Panc1 (cell line): Measurements from ENCODE around the gene ASPN. TPM values are rescaled to one million over a fixed set of nuclear protein-coding genes. Genes with fewer than 3 reads are reported as not detected.

Experiments
- ATAC-seq: fragments of 200-7000 bp; cut with Tn5 transposase; 2 replicates; pipeline ENCODE4 v1.9.1; 2020; ENCODE audit warnings: mild to moderate bottlenecking, moderate library complexity
- BruUV-seq: library from RNA; stranded (reverse); fragments of 400-500 nt; replicated peaks from 2 replicates; lab custom pipeline; 2021; lab: Mats Ljungman, UMichigan
- CTCF ChIA-PET: fragments of 300-600 bp; sonication (Branson Sonifier 250); formaldehyde crosslinking; loops from one replicate; lab custom pipeline; 2022; ENCODE audit warnings: antibody characterized with exemption; lab: Charles Lee
- POLR2A ChIA-PET: fragments of 300-600 bp; sonication (Branson Sonifier 250); formaldehyde crosslinking; loops from one replicate; lab custom pipeline; 2022; ENCODE audit warnings: antibody characterized with exemption; lab: Charles Lee
- DNase-seq: peaks from one replicate; pipeline ENCODE4 v3.0.0-alpha.2; 2010; ENCODE audit warnings: low read depth, low spot score
- H3K27ac ChIP-seq: 2 replicates; pipeline ENCODE4 v1.5.1; 2011; ENCODE audit warnings: mild to moderate bottlenecking, low read length, inconsistent platforms
- H3K27me3 ChIP-seq: fragments of 200-500 bp; sonication (Bioruptor generic); 2 replicates; pipeline ENCODE4 v1.6.0; 2014; ENCODE audit warnings: low read length, inconsistent platforms; ENCODE audit not compliant: control insufficient read depth, insufficient read depth
- H3K36me3 ChIP-seq: fragments of 200-500 bp; sonication (Bioruptor generic); 2 replicates; pipeline ENCODE4 v1.5.1; 2014; ENCODE audit warnings: inconsistent platforms, mild to moderate bottlenecking, low read length, moderate library complexity; ENCODE audit not compliant: control insufficient read depth, insufficient read depth
- H3K4me1 ChIP-seq: 2 replicates; pipeline ENCODE4 v1.5.1; 2011; ENCODE audit warnings: inconsistent platforms, mild to moderate bottlenecking, low read length, moderate library complexity; ENCODE audit not compliant: control insufficient read depth, insufficient read depth
- H3K4me3 ChIP-seq, 2 experiments: 2 replicates each; pipeline ENCODE4 v1.5.1; 2011 to 2012; ENCODE audit warnings: low read depth in 2 of 2, low read length in 2 of 2, mild to moderate bottlenecking in 2 of 2, inconsistent platforms in 1 of 2, moderate library complexity in 1 of 2
- H3K9me3 ChIP-seq: fragments of 200-500 bp; sonication (Bioruptor generic); 2 replicates; pipeline ENCODE4 v1.5.1; 2014; ENCODE audit warnings: low read depth, mild to moderate bottlenecking, inconsistent platforms, low read length, moderate library complexity; ENCODE audit not compliant: control insufficient read depth, insufficient read depth
- CTCF ChIP-seq: fragments of 450-650 bp; IDR thresholded peaks from 2 replicates; pipeline ENCODE4 v1.5.1; 2017; ENCODE audit warnings: mild to moderate bottlenecking
- POLR2AphosphoS5 ChIP-seq: IDR thresholded peaks from 2 replicates; pipeline ENCODE4 v1.6.1; 2012; ENCODE audit warnings: mild to moderate bottlenecking, low read depth, low read length, moderate library complexity
- REST ChIP-seq, 2 experiments: IDR thresholded peaks; 2 replicates each; pipeline ENCODE4 v1.6.1; 2011 to 2012; ENCODE audit warnings: low read depth in 2 of 2, control low read depth in 1 of 2, low read length in 1 of 2, mild to moderate bottlenecking in 1 of 2, moderate library complexity in 1 of 2; ENCODE audit not compliant: insufficient read depth in 1 of 2
- SIN3A ChIP-seq: IDR thresholded peaks from 2 replicates; pipeline ENCODE4 v1.6.1; 2012; ENCODE audit warnings: low read depth, mild to moderate bottlenecking, low read length, moderate library complexity, borderline replicate concordance; ENCODE audit not compliant: insufficient read depth
- TCF7L2 ChIP-seq: IDR thresholded peaks from 2 replicates; pipeline ENCODE4 v1.6.1; 2011; ENCODE audit warnings: mild to moderate bottlenecking, low read depth, low read length, inconsistent platforms
- in situ Hi-C: cut with HindIII; loops from 2 replicates; pipeline ENCODE4 v1.10.0; 2016; ENCODE audit warnings: low sequenced_read_pairs, low pct_unique_long_range_greater_than_20kb
- intact Hi-C: fragments of 100-400 bp; cut with micrococcal nuclease; formaldehyde crosslinking; loops from one replicate; pipeline ENCODE4 v1.10.0; 2022; ENCODE audit not compliant: unreplicated experiment
- total RNA-seq: library from RNA; stranded (reverse); gene quantifications from one replicate; pipeline ENCODE4 v1.2.1, GENCODE V29; 2021; ENCODE audit not compliant: unreplicated experiment

ASPN gene
- total RNA-seq, 1 experiment from 2014 or later, result not detected

GRCh38 chr9:92506184-92506857 lies 24.0 kb upstream of the ASPN start:
- intact Hi-C loops, result no loop called here
- Histone ChIP-seq H3K4me1 (no peaks in the 10 kb centered on the region), H3K36me3 (no peaks in the 10 kb centered on the region), H3K27me3 (no peaks in the 10 kb centered on the region), H3K9me3 (no peaks in the 10 kb centered on the region), H3K27ac (no peak overlapping the region), H3K4me3 (no peak overlapping the region)
- CTCF ChIA-PET, result no interaction called here
- TF ChIP-seq CTCF, result no peak
- ATAC-seq (no peak), DNase-seq (no peak)
- BruUV-seq, result no TSS peak
- in situ Hi-C loops, result no loop called here
- POLR2A ChIA-PET, result no interaction called here

- ChIA-PET POLR2A (no interaction called here), CTCF (no interaction called here)
- no peak for TF ChIP-seq REST (IDR thresholded peaks at IDR 0.05; ENCODE audit: insufficient read depth in 1 of 2, low read depth in 2 of 2, low read length in 1 of 2)
- no peak for TF ChIP-seq SIN3A
- TF ChIP-seq POLR2AphosphoS5, result no peak
- no peak for TF ChIP-seq CTCF
- TF ChIP-seq TCF7L2, result no peak
- intact Hi-C loops, result no loop called here
- H3K36me3 ChIP-seq, result no peaks in the 10 kb centered on the region
- H3K4me1 ChIP-seq, result no peaks in the 10 kb centered on the region
- in situ Hi-C loops, result no loop called here
- ATAC-seq (no peak), DNase-seq (no peak)
- no peaks in the 10 kb centered on the region for H3K9me3 ChIP-seq
- BruUV-seq, result no TSS peak
- H3K27ac ChIP-seq, result no peak overlapping the region
- H3K4me3 ChIP-seq, result no peak overlapping the region
- no peaks in the 10 kb centered on the region for H3K27me3 ChIP-seq
These were observed 22.6 kb upstream of the ASPN start for GRCh38 chr9:92504881-92505280.
